Body of pancreas (tissue), 4 donors: Measurements from ENCODE around the gene TSPAN14. TPM values are rescaled to one million over a fixed set of nuclear protein-coding genes. Genes with fewer than 3 reads are reported as not detected.

Source experiments
- ATAC-seq: fragments of 150-250 bp; one replicate; pipeline ENCODE4 v1.9.1; 2016
- DNase-seq, 4 donors: peaks; one replicate each; pipeline ENCODE4 v3.0.0-alpha.2; 2019
- H3K27ac ChIP-seq, 4 donors: fragments of 200-600 bp; sonication (generic); 1 replicate in 3 of 4; 2 replicates in 1 of 4; pipeline versions ENCODE4 v1.5.1 to v1.6.1; 2016 to 2019; ENCODE audit warnings: mild to moderate bottlenecking in 1 of 4, mixed read lengths in 1 of 4, moderate library complexity in 1 of 4
- H3K27me3 ChIP-seq, 2 donors: fragments of 200-600 bp; sonication (generic); one replicate each; pipeline ENCODE4 v1.6.0; 2016; ENCODE audit warnings: mild to moderate bottlenecking in 1 of 2
- H3K36me3 ChIP-seq, 2 donors: fragments of 200-600 bp; sonication (generic); replicated peaks in 1 of 2; 2 replicates each; pipeline ENCODE4 v1.5.1; 2016; ENCODE audit warnings: low read depth in 2 of 2; ENCODE audit not compliant: insufficient read depth in 1 of 2
- H3K4me1 ChIP-seq: fragments of 200-600 bp; sonication (generic); one replicate; pipeline ENCODE4 v1.6.0; 2016
- H3K4me3 ChIP-seq, 2 donors: fragments of 200-600 bp; sonication (generic); 1 replicate in 1 of 2; 2 replicates in 1 of 2; pipeline ENCODE4 v1.5.1; 2016 to 2019
- H3K9me3 ChIP-seq, 3 donors: fragments of 200-600 bp; sonication (generic); 1 replicate in 2 of 3; 2 replicates in 1 of 3; pipeline ENCODE4 v1.5.1; 2016
- POLR2A ChIP-seq, 3 donors: fragments of 450-650 bp; IDR thresholded peaks; one replicate each; pipeline ENCODE4 v1.6.1; 2016; ENCODE audit warnings: antibody characterized with exemption in 3 of 3, mild to moderate bottlenecking in 2 of 3
- WGBS, 2 donors: methylation state at CpG; one replicate each; pipeline ENCODE4 v1.1.5; 2017; 5-methylcytosine and 5-hydroxymethylcytosine counted together
- intact Hi-C: fragments of 100-400 bp; cut with DNase I; formaldehyde crosslinking; loops from one replicate; pipeline ENCODE4 v1.15.1; 2023
- total RNA-seq, 2 donors: library from RNA; depleted of rRNA; stranded (reverse); fragments of >200 nt; gene quantifications; one replicate each; pipeline ENCODE4 v1.1.0, GENCODE V29; 2016
- TF ChIP-seq, protein P1 (sequence below), 7 experiments: fragments of 450-650 bp in 4 of 7; fragments of 200-600 bp in 3 of 7; sonication (generic) in 3 of 7; IDR thresholded peaks; one replicate each; pipeline ENCODE4 v1.5.1; 2016 to 2019; ENCODE audit warnings: antibody characterized with exemption in 7 of 7

TSPAN14 gene
- total RNA-seq, 2 donors from 2014 or later: 22.3 to 63.0 TPM

DNA sequence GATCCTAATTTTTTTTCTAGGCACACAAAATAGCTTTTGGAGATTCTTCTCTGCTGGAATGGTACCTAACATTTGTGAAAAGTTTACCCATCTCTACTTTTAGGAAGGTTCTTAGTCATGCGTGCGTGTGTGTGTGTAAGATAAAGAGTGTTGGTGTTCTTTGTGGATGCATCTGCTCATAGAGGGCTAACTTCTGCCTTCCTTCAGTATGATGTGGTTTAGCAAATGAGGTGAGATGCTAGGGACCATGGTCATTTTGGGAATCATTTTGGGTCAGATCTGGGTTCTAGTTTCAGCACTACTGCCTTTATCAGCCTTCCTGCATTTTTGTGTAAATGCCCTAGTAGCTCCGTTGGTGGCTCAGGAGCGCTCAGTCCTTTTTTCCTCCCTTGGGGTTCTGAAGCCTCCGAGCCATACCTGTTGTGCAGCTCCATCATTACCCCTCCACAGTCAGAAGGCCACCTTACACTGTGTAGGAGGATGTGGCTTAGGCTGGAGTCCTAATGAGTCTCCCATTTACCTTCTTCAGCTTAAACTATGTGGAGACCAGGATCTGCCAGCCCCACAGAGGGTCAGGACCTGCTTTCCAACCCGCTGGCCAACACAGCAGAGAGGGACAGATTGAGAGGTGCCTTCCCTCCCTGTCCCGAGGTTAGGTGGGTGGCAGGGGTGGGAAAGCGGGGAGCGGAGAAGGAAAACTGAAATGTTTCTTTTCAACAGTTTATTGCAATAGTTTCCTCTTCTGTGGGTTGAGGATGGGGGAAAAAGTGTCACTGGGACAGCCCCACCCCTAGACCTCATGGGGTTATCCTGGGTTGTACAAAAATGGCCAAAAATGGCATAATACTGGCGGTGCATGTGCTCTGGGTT is 31.2 kb downstream of the TSPAN14 start:
- Histone ChIP-seq H3K27me3 (no peaks in the 10 kb centered on the region), H3K27ac (peak overlapping the region in 1 of 4 donors; percentile 72), H3K4me1 (peaks cover 45% of the 10 kb centered on the region), H3K4me3 (no peak overlapping the region), H3K9me3 (no peaks in the 10 kb centered on the region), H3K36me3 (no peaks in the 10 kb centered on the region)
- WGBS, 2 donors: 76 to 86% methylated on average over 10 of the region's 10 CpGs
- TF ChIP-seq POLR2A (IDR thresholded peaks at IDR 0.05): no peak
- TF ChIP-seq, protein P1, sequence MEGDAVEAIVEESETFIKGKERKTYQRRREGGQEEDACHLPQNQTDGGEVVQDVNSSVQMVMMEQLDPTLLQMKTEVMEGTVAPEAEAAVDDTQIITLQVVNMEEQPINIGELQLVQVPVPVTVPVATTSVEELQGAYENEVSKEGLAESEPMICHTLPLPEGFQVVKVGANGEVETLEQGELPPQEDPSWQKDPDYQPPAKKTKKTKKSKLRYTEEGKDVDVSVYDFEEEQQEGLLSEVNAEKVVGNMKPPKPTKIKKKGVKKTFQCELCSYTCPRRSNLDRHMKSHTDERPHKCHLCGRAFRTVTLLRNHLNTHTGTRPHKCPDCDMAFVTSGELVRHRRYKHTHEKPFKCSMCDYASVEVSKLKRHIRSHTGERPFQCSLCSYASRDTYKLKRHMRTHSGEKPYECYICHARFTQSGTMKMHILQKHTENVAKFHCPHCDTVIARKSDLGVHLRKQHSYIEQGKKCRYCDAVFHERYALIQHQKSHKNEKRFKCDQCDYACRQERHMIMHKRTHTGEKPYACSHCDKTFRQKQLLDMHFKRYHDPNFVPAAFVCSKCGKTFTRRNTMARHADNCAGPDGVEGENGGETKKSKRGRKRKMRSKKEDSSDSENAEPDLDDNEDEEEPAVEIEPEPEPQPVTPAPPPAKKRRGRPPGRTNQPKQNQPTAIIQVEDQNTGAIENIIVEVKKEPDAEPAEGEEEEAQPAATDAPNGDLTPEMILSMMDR (IDR thresholded peaks at IDR 0.05): no peak
- no peak for ATAC-seq
- intact Hi-C loops: no loop called here
- no peak for DNase-seq

DNA sequence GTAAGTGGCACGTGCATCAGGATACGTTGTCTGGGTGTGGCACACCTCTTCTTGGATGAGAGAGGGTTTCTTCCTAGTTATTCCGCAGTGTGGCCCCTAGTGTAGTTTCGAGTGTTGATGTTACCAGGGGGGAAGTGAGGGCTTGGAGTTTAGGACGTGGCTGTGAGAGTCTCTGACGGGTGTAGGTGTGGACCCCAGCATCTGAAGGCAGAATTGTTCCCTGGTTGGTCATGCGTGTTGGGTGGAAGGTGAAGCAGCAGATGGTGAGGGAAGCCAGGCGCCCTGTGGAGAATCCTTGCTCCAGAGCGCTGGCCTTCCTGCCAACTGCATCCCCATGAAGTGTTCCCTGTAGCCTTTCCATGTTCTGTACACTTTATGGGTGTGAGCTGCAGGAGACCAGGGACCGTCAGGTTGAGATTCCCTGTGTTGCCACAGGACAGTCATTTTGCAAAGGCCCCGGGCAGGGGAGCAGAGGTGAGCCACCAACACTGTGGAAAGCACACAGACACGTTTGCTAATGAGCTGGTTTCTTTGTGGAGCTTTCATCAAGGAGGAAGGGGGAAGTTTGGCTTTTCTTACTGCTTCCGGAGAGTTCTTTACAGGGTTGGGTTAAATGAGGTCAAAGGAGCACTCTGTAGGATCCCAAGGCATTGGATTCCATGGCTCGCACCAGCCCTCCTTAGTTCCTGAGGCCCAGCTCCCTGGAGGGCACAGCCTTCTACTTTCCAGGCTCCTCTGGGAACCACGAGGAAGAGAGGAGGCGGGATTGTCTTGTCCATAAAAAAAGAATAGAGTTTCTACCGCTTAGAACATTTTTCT is 32.0 kb downstream of the TSPAN14 start:
- peak overlapping the region in 2 of 4 donors; percentile 65 to 72 for H3K27ac ChIP-seq
- intact Hi-C loops: no loop called here
- no peaks in the 10 kb centered on the region for H3K36me3 ChIP-seq
- H3K27me3 ChIP-seq: no peaks in the 10 kb centered on the region
- H3K4me3 ChIP-seq: no peak overlapping the region
- peaks cover 47% of the 10 kb centered on the region for H3K4me1 ChIP-seq
- 79 to 84% methylated on average over 15 to 17 of the region's 17 CpGs for WGBS, 2 donors
- no peak for DNase-seq
- ATAC-seq: no peak
- TF ChIP-seq, protein P1 (IDR thresholded peaks at IDR 0.05): no peak
- no peak for TF ChIP-seq POLR2A (IDR thresholded peaks at IDR 0.05)
- H3K9me3 ChIP-seq: no peaks in the 10 kb centered on the region

- 54 to 77% methylated on average over 8 to 9 of the region's 9 CpGs for WGBS, 2 donors
- intact Hi-C loops: no loop called here
- H3K27me3 ChIP-seq: no peaks in the 10 kb centered on the region
- H3K27ac ChIP-seq: peak overlapping the region in 3 of 4 donors; percentile 65 to 72 (median 65)
- H3K4me3 ChIP-seq: no peak overlapping the region
- H3K9me3 ChIP-seq: no peaks in the 10 kb centered on the region
- DNase-seq (no peak), ATAC-seq (no peak)
- TF ChIP-seq POLR2A (IDR thresholded peaks at IDR 0.05): no peak
- TF ChIP-seq, protein P1 (IDR thresholded peaks at IDR 0.05): no peak
- no peaks in the 10 kb centered on the region for H3K36me3 ChIP-seq
- H3K4me1 ChIP-seq: peaks cover 54% of the 10 kb centered on the region
Measured at GRCh38 chr10:80486785-80487420, 32.8 kb downstream of the TSPAN14 start.

DNA sequence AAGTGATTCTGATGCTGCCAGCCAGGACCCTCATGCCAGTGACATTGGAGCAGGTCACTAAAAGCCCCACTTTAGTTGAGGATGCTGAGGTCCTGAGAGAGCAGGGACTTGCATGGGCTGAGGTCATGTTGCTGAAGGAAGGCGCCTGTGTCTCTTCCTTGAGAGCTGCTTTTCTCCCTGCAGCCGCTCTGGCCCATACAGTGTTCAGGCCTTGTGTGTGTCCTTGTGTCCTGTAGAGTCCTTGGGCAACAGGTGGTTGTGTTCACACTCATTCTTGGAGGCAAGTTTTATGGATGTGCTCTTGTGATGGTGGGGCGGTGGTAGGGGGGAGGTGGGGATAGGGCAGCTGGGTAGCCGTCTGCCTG is 33.3 kb downstream of the TSPAN14 start:
- peak overlapping the region in 3 of 4 donors; percentile 65 to 72 (median 65) for H3K27ac ChIP-seq

More for the DNA sequence above, 33.3 kb downstream of the TSPAN14 start:
- TF ChIP-seq POLR2A (IDR thresholded peaks at IDR 0.05): peak in 1 of 3 donors; percentile 4
- TF ChIP-seq, protein P1 (IDR thresholded peaks at IDR 0.05): no peak
- Histone ChIP-seq H3K27me3 (no peaks in the 10 kb centered on the region), H3K36me3 (no peaks in the 10 kb centered on the region), H3K9me3 (no peaks in the 10 kb centered on the region), H3K4me3 (no peak overlapping the region), H3K4me1 (peaks cover 59% of the 10 kb centered on the region)
- WGBS, 2 donors: 37 to 44% methylated on average over 2 to 4 of the region's 4 CpGs
- peak; percentile 77 for ATAC-seq
- DNase-seq: peak; percentile 51 to 81 (median 72)
- intact Hi-C loops: no loop called here
